Peyer's patch (tissue), 4 donors: Measurements from ENCODE around the gene TDRD5. TPM values are rescaled to one million over a fixed set of nuclear protein-coding genes. Genes with fewer than 3 reads are reported as not detected.

Source experiments
- DNase-seq, 3 donors: peaks; one replicate each; pipeline ENCODE4 v3.0.0-alpha.2; 2017 to 2019
- H3K27ac ChIP-seq, 4 donors: fragments of 200-600 bp; sonication (generic); one replicate each; pipeline ENCODE4 v1.5.1; 2016 to 2019
- H3K27me3 ChIP-seq, 2 donors: fragments of 200-600 bp; sonication (generic); one replicate each; pipeline ENCODE4 v1.5.1; 2019
- H3K36me3 ChIP-seq, 3 donors: fragments of 200-600 bp; sonication (generic); one replicate each; pipeline ENCODE4 v1.5.1; 2016 to 2019
- H3K4me1 ChIP-seq, 4 donors: fragments of 200-600 bp; sonication (generic); one replicate each; pipeline ENCODE4 v1.5.1; 2016 to 2019
- H3K4me3 ChIP-seq, 4 donors: fragments of 200-600 bp; sonication (generic); 1 replicate in 3 of 4; 2 replicates in 1 of 4; pipeline ENCODE4 v1.5.1; 2016 to 2019; ENCODE audit warnings: mild to moderate bottlenecking in 1 of 4
- H3K9me3 ChIP-seq, 4 donors: fragments of 200-600 bp; sonication (generic); one replicate each; pipeline ENCODE4 v1.5.1; 2016 to 2019; ENCODE audit warnings: mild to moderate bottlenecking in 1 of 4
- POLR2A ChIP-seq, 2 donors: fragments of 450-650 bp; IDR thresholded peaks; one replicate each; pipeline ENCODE4 v1.5.1; 2017; ENCODE audit warnings: antibody characterized with exemption in 2 of 2, mild to moderate bottlenecking in 2 of 2, moderate library complexity in 2 of 2
- small RNA-seq, 2 donors: library from RNA; depleted of rRNA; stranded (forward); fragments of <200 nt; gene quantifications; one replicate each; pipeline ENCODE3, GENCODE V24; 2016
- total RNA-seq, 4 donors: library from RNA; depleted of rRNA; stranded (reverse); fragments of >200 nt; gene quantifications; one replicate each; pipeline ENCODE4 v1.1.0, GENCODE V29; 2016
- TF ChIP-seq, protein P1 (sequence below), 6 experiments: fragments of 450-650 bp in 4 of 6; fragments of 200-600 bp in 2 of 6; sonication (generic) in 1 of 6; IDR thresholded peaks; one replicate each; pipeline ENCODE4 v1.5.1; 2017 to 2019; ENCODE audit warnings: antibody characterized with exemption in 6 of 6, mild to moderate bottlenecking in 3 of 6, moderate library complexity in 1 of 6

The TDRD5 gene
- total RNA-seq, 4 donors from 2014 or later, result 0.40 to 0.70 TPM; not detected in 2

DNA sequence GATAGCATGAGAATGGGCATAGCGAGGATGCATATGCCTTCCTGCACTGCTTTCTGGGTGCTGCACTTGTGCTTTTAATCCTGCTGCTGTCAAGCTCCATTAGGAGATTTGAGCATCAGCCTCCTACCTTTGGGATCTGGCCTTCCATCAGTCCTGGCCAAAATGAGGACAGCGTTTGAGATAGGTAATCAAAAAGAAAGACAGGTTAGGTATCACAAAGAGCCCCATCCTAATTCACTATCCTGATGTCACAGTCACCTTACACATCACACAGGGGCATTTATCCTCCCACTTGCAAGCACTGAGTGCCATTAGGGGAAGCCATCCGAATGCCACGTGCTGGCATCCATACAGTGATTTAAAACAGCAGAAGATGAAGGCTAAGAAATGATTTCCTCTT, 138.2 kb downstream of the TDRD5 start:
- Histone ChIP-seq H3K4me1 (no peaks in the 10 kb centered on the region), H3K36me3 (no peaks in the 10 kb centered on the region), H3K27ac (no peak overlapping the region), H3K4me3 (no peak overlapping the region), H3K27me3 (no peaks in the 10 kb centered on the region), H3K9me3 (no peaks in the 10 kb centered on the region)
- no peak for TF ChIP-seq POLR2A (IDR thresholded peaks at IDR 0.05)
- TF ChIP-seq, protein P1, sequence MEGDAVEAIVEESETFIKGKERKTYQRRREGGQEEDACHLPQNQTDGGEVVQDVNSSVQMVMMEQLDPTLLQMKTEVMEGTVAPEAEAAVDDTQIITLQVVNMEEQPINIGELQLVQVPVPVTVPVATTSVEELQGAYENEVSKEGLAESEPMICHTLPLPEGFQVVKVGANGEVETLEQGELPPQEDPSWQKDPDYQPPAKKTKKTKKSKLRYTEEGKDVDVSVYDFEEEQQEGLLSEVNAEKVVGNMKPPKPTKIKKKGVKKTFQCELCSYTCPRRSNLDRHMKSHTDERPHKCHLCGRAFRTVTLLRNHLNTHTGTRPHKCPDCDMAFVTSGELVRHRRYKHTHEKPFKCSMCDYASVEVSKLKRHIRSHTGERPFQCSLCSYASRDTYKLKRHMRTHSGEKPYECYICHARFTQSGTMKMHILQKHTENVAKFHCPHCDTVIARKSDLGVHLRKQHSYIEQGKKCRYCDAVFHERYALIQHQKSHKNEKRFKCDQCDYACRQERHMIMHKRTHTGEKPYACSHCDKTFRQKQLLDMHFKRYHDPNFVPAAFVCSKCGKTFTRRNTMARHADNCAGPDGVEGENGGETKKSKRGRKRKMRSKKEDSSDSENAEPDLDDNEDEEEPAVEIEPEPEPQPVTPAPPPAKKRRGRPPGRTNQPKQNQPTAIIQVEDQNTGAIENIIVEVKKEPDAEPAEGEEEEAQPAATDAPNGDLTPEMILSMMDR (IDR thresholded peaks at IDR 0.05), result no peak
- no peak for DNase-seq

DNA sequence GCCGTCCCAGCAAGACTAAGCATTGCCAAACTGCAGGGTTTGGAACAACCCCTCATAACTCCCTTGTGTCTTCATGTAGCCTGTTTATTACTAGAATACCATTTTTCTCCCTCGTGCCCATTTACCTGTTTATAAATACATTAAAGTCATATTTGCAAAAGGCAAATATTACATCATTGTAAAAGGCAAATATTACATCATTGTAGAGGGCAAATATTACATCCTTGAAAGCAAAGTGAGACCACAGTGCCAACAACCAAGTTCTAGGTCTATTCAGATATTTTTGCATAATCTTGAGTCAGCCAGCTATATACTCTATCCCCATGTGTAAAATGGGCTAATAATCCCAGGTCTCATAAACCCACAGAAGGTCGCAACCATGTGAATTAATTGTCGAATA, 140.0 kb downstream of the TDRD5 start:
- Histone ChIP-seq H3K4me1 (no peaks in the 10 kb centered on the region), H3K9me3 (no peaks in the 10 kb centered on the region), H3K27me3 (no peaks in the 10 kb centered on the region), H3K36me3 (no peaks in the 10 kb centered on the region), H3K27ac (no peak overlapping the region), H3K4me3 (no peak overlapping the region)
- no peak for DNase-seq
- TF ChIP-seq, protein P1 (IDR thresholded peaks at IDR 0.05), result no peak
- no peak for TF ChIP-seq POLR2A (IDR thresholded peaks at IDR 0.05)

Small RNAs within 50 kb of the gene (small RNA-seq; reads per million reads assigned to genes)
- gene RNU5F-2P, result 0 reads per million in 2 donors

Other genes starting within 250 kb of the TDRD5 start
- gene AXDND1, start 225.9 kb upstream of the TDRD5 start, total RNA-seq, result under 1 TPM in 2 of 4 donors, not detected in 2; 0.35 to 0.94 TPM
- not detected for gene NPHS2, start 15.9 kb upstream of the TDRD5 start, total RNA-seq
- gene FAM163A, start 151.5 kb downstream of the TDRD5 start, total RNA-seq, result 1 to 10 TPM in 2 of 4 donors, under 1 TPM in 1, not detected in 1; 0.67 to 5.0 (median 1.2) TPM